ENCODE data around the gene SYCP3.

DNA sequence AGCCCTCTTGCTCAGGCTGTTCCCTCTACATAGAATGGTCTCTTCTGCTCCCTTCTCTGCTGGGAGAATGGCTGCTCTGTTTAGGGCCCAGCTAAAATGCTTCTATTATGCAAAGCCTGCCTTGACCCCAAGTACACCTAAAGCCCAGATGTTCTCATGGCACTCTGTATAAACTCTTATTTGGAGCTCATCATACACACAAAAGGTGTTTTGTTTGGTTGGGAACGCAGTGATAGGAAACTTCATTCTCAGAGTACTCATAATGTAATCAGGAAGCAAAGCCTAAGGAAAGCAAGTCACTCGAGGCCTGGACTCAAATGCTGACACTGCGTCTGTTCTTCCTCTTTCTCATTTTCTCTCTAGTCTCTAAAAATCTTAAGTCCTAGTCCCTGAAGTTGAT, 38.2 kb upstream of the SYCP3 start:
- TF ChIP-seq CTCF (IDR thresholded peaks at IDR 0.05) (no peak), POLR2A (IDR thresholded peaks at IDR 0.05) (no peak)
